MM.1S (cell line): ENCODE results near the gene PDE11A.

Experiments used
- DNase-seq: peaks from one replicate; pipeline ENCODE4 v3.0.0-alpha.2; 2015
- H2AFZ ChIP-seq: fragments of 300-600 bp; sonication (generic); 2 replicates; pipeline ENCODE4 v1.6.0; 2016; ENCODE audit warnings: antibody characterized with exemption, low read length
- H3F3A ChIP-seq: fragments of 300-600 bp; sonication (generic); 2 replicates; pipeline ENCODE4 v1.6.1; 2016; ENCODE audit warnings: mild to moderate bottlenecking, antibody characterized with exemption, low read length, moderate library complexity, mixed read lengths; ENCODE audit not compliant: insufficient read depth
- H3K27ac ChIP-seq: fragments of 300-600 bp; sonication (generic); 2 replicates; pipeline ENCODE4 v1.5.1; 2016; ENCODE audit warnings: mild to moderate bottlenecking, low read length
- H3K27me3 ChIP-seq: fragments of 300-600 bp; sonication (generic); replicated peaks from 2 replicates; pipeline ENCODE4 v1.6.0; 2016; ENCODE audit warnings: low read length; ENCODE audit not compliant: insufficient read depth
- H3K36me3 ChIP-seq: fragments of 300-600 bp; sonication (generic); replicated peaks from 2 replicates; pipeline ENCODE4 v1.6.1; 2016; ENCODE audit warnings: mild to moderate bottlenecking, low read length, mixed read lengths; ENCODE audit not compliant: insufficient read depth
- H3K4me1 ChIP-seq: fragments of 300-600 bp; sonication (generic); 2 replicates; pipeline ENCODE4 v1.6.1; 2016; ENCODE audit warnings: low read length, mixed read lengths
- H3K4me2 ChIP-seq: fragments of 300-600 bp; sonication (generic); 2 replicates; pipeline ENCODE4 v1.6.0; 2016; ENCODE audit warnings: low read depth, low read length
- H3K4me3 ChIP-seq: fragments of 300-600 bp; sonication (generic); 2 replicates; pipeline ENCODE4 v1.5.1; 2016; ENCODE audit warnings: low read length, mixed read lengths
- H3K79me2 ChIP-seq: fragments of 300-600 bp; sonication (generic); 2 replicates; pipeline ENCODE4 v1.6.1; 2016; ENCODE audit warnings: mixed run types, low read length, mixed read lengths
- H3K9ac ChIP-seq: fragments of 300-600 bp; sonication (generic); 2 replicates; pipeline ENCODE4 v1.6.1; 2016; ENCODE audit warnings: low read length, mixed read lengths
- H3K9me2 ChIP-seq: fragments of 300-600 bp; sonication (generic); replicated peaks from 2 replicates; pipeline ENCODE4 v1.6.1; 2016; ENCODE audit warnings: mild to moderate bottlenecking, low read length, mixed read lengths; ENCODE audit not compliant: insufficient read depth
- H3K9me3 ChIP-seq: fragments of 300-600 bp; sonication (generic); replicated peaks from 2 replicates; pipeline ENCODE4 v1.6.1; 2016; ENCODE audit warnings: mild to moderate bottlenecking, low read length, mixed read lengths; ENCODE audit not compliant: insufficient read depth
- H4K20me1 ChIP-seq: fragments of 300-600 bp; sonication (generic); 2 replicates; pipeline ENCODE4 v1.6.1; 2016; ENCODE audit warnings: mild to moderate bottlenecking, low read length, moderate library complexity, mixed read lengths; ENCODE audit not compliant: insufficient read depth
- CTCF ChIP-seq: fragments of 300-600 bp; sonication (generic); IDR thresholded peaks from 2 replicates; pipeline ENCODE4 v1.5.1; 2016; ENCODE audit warnings: antibody characterized with exemption, low read length, mixed read lengths
- EZH2 ChIP-seq: fragments of 300-600 bp; sonication (generic); optimal IDR thresholded peaks from 2 replicates; pipeline ENCODE3; 2017; ENCODE audit warnings: low read depth, mild to moderate bottlenecking, antibody characterized with exemption, low read length, mixed read lengths
- EZH2phosphoT487 ChIP-seq: fragments of 300-600 bp; sonication (generic); IDR thresholded peaks from 2 replicates; pipeline ENCODE4 v1.6.1; 2018; ENCODE audit warnings: antibody characterized with exemption, low read length

PDE11A gene

DNA sequence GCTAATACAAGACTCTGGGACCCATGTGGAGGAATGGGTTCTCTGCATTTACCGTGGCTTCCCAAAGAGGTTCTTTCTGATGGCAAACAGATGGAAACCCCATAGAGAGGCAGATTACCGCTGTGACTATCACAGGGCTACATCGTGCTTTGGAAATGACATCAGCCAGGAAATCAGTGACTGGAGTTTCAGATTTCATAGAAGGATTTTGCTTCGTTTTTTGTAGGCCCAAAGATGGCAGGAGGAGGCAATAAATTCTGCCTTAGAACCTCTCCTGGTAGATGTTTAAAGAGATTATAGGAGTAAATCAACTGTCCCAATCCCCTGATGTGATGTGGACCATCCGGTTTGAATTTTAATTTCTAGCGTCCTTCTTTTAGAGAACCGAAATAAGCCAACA is 465.9 kb downstream of the PDE11A start:
- TF ChIP-seq CTCF: no peak
- no peak for TF ChIP-seq EZH2
- TF ChIP-seq EZH2phosphoT487: no peak
- H3K79me2 ChIP-seq: no peaks in the 10 kb centered on the region
- no peaks in the 10 kb centered on the region for H3K9me3 ChIP-seq
- peaks cover 32% of the 10 kb centered on the region for H3K4me1 ChIP-seq
- peak overlapping the region; percentile 32 for H3K4me3 ChIP-seq
- no peaks in the 10 kb centered on the region for H4K20me1 ChIP-seq
- peak overlapping the region; percentile 11; the same call in 1 of the 2 replicates for H3K27ac ChIP-seq
- peaks cover 14% of the 10 kb centered on the region; the same call in 1 of the 2 replicates for H3F3A ChIP-seq
- no peaks in the 10 kb centered on the region for H3K27me3 ChIP-seq
- H3K9ac ChIP-seq: no peak overlapping the region
- peak overlapping the region; percentile 43 for H2AFZ ChIP-seq
- DNase-seq: no peak
- H3K36me3 ChIP-seq: no peaks in the 10 kb centered on the region
- H3K4me2 ChIP-seq: peak overlapping the region; percentile 57
- no peaks in the 10 kb centered on the region for H3K9me2 ChIP-seq

GRCh38 chr2:177604271-177605065 is 468.1 kb downstream of the PDE11A start:
- Histone ChIP-seq H3F3A (peaks cover 5% of the 10 kb centered on the region; the same call in 1 of the 2 replicates), H3K27me3 (no peaks in the 10 kb centered on the region), H3K4me2 (no peak overlapping the region), H3K9ac (no peak overlapping the region), H2AFZ (no peak overlapping the region), H3K4me3 (no peak overlapping the region), H3K9me3 (no peaks in the 10 kb centered on the region), H3K36me3 (no peaks in the 10 kb centered on the region), H3K27ac (no peak overlapping the region), H3K79me2 (no peaks in the 10 kb centered on the region), H3K9me2 (no peaks in the 10 kb centered on the region), H3K4me1 (peaks cover 17% of the 10 kb centered on the region), H4K20me1 (no peaks in the 10 kb centered on the region)
- peak; percentile 44 for DNase-seq
- TF ChIP-seq CTCF (peak; percentile 85), EZH2phosphoT487 (no peak)

- no peak for TF ChIP-seq EZH2
- no peak for TF ChIP-seq EZH2phosphoT487
- no peak for TF ChIP-seq CTCF
- Histone ChIP-seq H3K4me2 (no peak overlapping the region), H3F3A (peaks cover 5% of the 10 kb centered on the region; the same call in 1 of the 2 replicates), H3K27ac (no peak overlapping the region), H2AFZ (no peak overlapping the region), H3K36me3 (no peaks in the 10 kb centered on the region), H4K20me1 (no peaks in the 10 kb centered on the region), H3K79me2 (no peaks in the 10 kb centered on the region), H3K9me3 (no peaks in the 10 kb centered on the region), H3K9ac (no peak overlapping the region), H3K4me1 (peaks cover 22% of the 10 kb centered on the region), H3K27me3 (no peaks in the 10 kb centered on the region), H3K9me2 (no peaks in the 10 kb centered on the region), H3K4me3 (no peak overlapping the region)
- no peak for DNase-seq
Measured at GRCh38 chr2:177603768-177604167, 468.8 kb downstream of the PDE11A start.
